NT2/D1 (cell line): Measurements from ENCODE around the gene DYNAP.
A peak's percentile ranks its signal among the peaks of the same experiment; 100 is the strongest.

Experiments used
- DNase-seq: peaks from one replicate; pipeline ENCODE4 v3.0.0-alpha.2; 2011; ENCODE audit warnings: low read depth, low spot score
- H3K27me3 ChIP-seq: 2 replicates; pipeline ENCODE4 v1.6.0; 2011; ENCODE audit warnings: mild to moderate bottlenecking; ENCODE audit not compliant: insufficient read length, insufficient read depth
- H3K36me3 ChIP-seq: 2 replicates; pipeline ENCODE4 v1.6.1; 2011; ENCODE audit warnings: mild to moderate bottlenecking, low read length, mixed read lengths; ENCODE audit not compliant: insufficient read depth, insufficient read length
- H3K4me1 ChIP-seq: 2 replicates; pipeline ENCODE4 v1.5.1; 2011; ENCODE audit not compliant: insufficient read depth, insufficient read length
- H3K4me3 ChIP-seq: 2 replicates; pipeline ENCODE4 v1.5.1; 2011; ENCODE audit warnings: low read depth; ENCODE audit not compliant: insufficient read length
- H3K9ac ChIP-seq: 2 replicates; pipeline ENCODE4 v1.6.0; 2011; ENCODE audit warnings: low read depth; ENCODE audit not compliant: insufficient read length
- H3K9me3 ChIP-seq: 2 replicates; pipeline ENCODE4 v1.5.1; 2011; ENCODE audit warnings: mild to moderate bottlenecking, low read length; ENCODE audit not compliant: insufficient read depth
- SUZ12 ChIP-seq: IDR thresholded peaks from 2 replicates; pipeline ENCODE4 v1.6.1; 2011; ENCODE audit not compliant: insufficient read length, insufficient read depth; ENCODE audit errors: extremely low read depth
- YY1 ChIP-seq: IDR thresholded peaks from 2 replicates; pipeline ENCODE4 v1.6.1; 2011; ENCODE audit not compliant: insufficient read length, insufficient read depth
- ZNF274 ChIP-seq: IDR thresholded peaks from 2 replicates; pipeline ENCODE4 v1.6.1; 2011; ENCODE audit warnings: mild to moderate bottlenecking, low read depth, low read length

Gene DYNAP

DNA sequence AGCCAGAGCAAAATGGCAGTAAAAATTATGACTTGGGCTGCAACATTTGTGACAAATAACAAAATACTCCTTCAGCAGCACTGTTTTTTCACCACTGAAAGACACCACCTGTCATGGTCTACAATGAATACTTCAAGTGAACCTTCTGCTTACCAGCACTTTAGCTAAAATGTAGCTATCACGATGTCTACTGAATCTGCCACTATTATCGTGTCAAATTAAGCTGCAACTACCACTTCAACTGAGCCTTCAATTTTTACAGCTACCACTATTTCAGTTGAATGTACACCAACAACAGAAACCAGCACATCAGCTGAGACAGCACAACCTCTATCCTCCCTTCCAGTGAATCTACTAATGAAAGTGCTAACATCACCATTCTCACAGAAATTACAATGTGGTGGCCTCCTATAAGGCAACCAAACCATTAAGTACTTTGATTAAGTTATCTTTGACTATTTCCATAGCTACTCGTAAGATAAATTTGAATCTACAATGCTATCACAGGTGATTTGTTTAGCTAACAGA, 10.8 kb upstream of the DYNAP start:
- TF ChIP-seq ZNF274: no peak
- TF ChIP-seq YY1: no peak
- no peak for TF ChIP-seq SUZ12
- DNase-seq: no peak
- Histone ChIP-seq H3K36me3 (no peaks in the 10 kb centered on the region), H3K9me3 (no peaks in the 10 kb centered on the region), H3K4me3 (no peak overlapping the region), H3K27me3 (no peaks in the 10 kb centered on the region), H3K4me1 (no peaks in the 10 kb centered on the region), H3K9ac (no peak overlapping the region)

DNA sequence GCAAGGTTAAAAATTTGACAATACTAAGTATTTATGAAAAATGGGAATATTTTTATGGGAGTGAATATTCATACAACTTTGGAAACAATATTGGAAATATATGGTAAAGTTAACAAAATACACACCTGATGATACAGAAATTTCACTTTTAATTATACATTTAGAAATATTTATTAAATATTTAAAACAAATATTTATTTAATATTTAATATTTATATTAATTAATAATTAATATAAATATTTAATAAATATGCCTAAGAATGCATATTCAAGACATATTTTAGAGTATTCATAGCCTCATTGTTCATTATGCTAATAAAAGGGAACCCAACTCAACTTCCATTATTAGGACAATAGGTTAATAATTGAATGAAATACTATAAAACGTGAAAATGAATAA, 7.0 kb upstream of the DYNAP start:
- H3K36me3 ChIP-seq: no peaks in the 10 kb centered on the region
- H3K4me1 ChIP-seq: no peaks in the 10 kb centered on the region
- no peak for TF ChIP-seq ZNF274
- TF ChIP-seq SUZ12: no peak
- TF ChIP-seq YY1: no peak
- no peaks in the 10 kb centered on the region for H3K9me3 ChIP-seq
- no peak for DNase-seq
- H3K4me3 ChIP-seq: no peak overlapping the region
- H3K9ac ChIP-seq: no peak overlapping the region
- H3K27me3 ChIP-seq: no peaks in the 10 kb centered on the region

DNA sequence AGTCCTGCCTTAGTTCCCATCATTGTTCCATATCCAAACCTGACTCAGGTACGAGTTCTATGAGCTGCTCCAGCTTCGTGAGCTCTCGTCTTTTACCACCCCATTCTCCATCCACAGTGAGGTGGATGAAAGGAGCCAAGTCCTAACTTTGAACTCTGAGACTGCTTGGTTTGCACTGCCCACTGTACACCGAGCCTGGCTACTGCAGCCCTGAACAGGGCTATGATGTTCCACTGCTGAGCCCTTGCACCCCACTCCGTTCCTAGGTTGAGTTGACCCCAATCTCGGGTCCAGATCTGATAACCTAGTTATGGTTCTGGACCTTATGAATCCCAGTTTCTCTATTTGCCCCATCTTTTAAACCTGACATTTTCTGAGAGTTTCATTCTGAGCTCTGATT, 5.3 kb upstream of the DYNAP start:
- Histone ChIP-seq H3K4me1 (no peaks in the 10 kb centered on the region), H3K36me3 (no peaks in the 10 kb centered on the region), H3K27me3 (no peaks in the 10 kb centered on the region), H3K9ac (no peak overlapping the region), H3K9me3 (no peaks in the 10 kb centered on the region), H3K4me3 (no peak overlapping the region)
- DNase-seq: no peak
- TF ChIP-seq ZNF274: no peak
- no peak for TF ChIP-seq YY1
- no peak for TF ChIP-seq SUZ12

DNA sequence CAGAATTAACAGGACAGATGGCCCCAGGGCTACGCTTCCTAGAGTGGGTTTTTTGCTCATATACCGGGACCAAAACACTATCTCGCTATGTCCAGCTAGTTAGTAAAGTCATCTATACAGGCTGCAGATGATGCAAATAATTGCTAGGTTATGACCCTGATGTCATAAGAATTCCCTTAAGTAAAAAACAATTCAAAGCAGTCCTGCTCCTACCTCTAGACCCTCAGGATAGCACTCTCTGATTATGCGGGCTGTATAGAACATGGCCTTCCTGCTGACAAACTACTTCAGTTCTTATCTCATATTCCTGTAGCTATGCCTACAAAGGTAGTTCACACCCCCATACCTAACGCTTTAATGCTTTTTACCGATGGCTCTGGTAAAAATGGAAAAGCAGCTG, 13.2 kb downstream of the DYNAP start:
- no peaks in the 10 kb centered on the region for H3K36me3 ChIP-seq
- H3K4me3 ChIP-seq: no peak overlapping the region
- no peak for DNase-seq
- no peaks in the 10 kb centered on the region for H3K9me3 ChIP-seq
- H3K27me3 ChIP-seq: no peaks in the 10 kb centered on the region
- TF ChIP-seq YY1 (no peak), SUZ12 (no peak), ZNF274 (no peak)
- H3K9ac ChIP-seq: no peak overlapping the region
- H3K4me1 ChIP-seq: no peaks in the 10 kb centered on the region

DNA sequence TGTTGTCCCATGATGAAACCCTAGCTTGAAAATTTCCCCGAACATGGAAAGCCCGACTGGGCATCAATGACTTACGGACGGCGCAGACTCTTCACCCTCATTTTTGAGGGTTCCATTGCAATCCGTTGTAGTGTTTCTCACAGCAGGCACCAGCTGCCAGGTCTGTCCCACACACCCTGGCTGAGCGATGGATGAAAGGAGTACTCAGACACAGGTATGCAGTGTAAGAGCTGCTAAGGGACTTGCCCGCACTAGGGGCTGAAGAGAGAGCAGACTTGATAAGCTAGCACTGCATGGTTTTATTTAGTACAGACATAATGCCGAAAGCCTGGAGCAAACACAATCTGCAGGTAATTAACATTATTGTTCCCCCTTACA, 15.8 kb downstream of the DYNAP start:
- Histone ChIP-seq H3K4me1 (no peaks in the 10 kb centered on the region), H3K27me3 (no peaks in the 10 kb centered on the region), H3K9me3 (no peaks in the 10 kb centered on the region), H3K4me3 (no peak overlapping the region), H3K36me3 (no peaks in the 10 kb centered on the region), H3K9ac (no peak overlapping the region)
- TF ChIP-seq SUZ12 (no peak), ZNF274 (no peak), YY1 (no peak)
- DNase-seq: no peak

DNA sequence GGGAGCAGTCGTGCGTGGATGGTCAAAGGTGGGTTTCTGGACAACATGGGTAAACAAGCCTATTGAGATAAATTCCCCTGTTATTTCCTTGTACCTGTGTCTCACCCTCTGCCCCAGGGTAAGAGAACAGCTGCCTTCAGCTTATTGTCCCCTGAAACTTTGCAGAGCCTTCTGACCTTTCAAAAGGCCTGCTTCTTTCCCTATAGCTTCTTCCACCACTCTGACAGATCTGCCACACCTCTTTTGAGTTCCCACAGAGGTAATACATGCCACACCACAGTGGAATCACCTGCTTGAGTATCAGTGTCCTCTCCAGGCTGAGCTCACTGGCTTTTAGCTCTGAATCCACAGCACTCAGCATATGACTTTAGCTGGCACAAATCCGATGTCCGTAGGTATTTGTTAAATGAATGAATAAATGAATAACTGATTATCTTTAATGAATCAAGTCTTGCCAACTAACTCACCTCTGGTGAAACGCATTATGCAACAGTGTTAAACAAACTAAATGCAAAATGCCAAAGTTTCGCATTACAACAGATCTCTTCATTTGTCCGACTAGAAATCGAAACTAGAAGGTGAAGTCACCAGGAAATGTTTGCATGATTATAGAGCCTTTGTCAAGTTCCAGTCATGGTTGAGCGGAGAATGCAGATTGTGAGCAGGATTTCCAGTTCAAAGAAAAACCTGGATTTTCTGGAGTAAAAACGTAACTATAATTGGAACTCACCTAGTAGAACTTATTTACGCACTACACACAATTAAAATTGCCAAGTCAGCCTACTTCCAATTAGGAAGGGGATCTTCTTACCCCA, 16.4 kb downstream of the DYNAP start:
- H3K4me1 ChIP-seq: no peaks in the 10 kb centered on the region
- TF ChIP-seq ZNF274: no peak
- no peak for TF ChIP-seq YY1
- TF ChIP-seq SUZ12: no peak
- no peak overlapping the region for H3K4me3 ChIP-seq
- no peak overlapping the region for H3K9ac ChIP-seq
- H3K36me3 ChIP-seq: no peaks in the 10 kb centered on the region
- DNase-seq: peak; percentile 39
- no peaks in the 10 kb centered on the region for H3K9me3 ChIP-seq
- no peaks in the 10 kb centered on the region for H3K27me3 ChIP-seq

DNA sequence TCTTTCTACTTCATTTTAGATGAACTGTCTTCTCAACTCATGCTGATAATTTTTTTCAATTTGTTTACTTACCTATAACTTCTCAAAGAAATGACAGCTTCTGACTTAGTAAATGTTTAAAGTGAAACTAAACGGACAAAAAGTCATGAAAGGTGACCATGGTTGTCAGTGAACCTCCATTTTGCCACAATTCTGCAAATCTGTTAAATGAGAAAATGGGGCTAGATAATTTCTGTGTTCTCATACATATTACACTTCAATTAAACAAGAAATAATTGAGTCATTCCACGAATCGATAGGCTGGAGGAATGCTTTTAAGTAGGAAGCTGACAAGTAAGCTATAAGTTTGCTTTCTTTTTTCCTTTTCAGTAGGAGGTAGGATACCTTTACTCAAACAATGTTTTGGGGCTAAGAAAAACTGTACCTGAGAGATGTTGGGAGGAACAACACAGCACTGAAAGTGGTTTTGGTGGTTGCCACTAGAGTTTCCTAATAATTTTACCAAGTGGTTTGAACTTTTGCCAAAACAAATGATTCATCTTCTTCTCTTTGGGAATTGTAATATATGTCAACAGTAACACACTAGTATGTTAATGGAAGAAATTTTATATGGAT, 17.1 kb downstream of the DYNAP start:
- Histone ChIP-seq H3K27me3 (no peaks in the 10 kb centered on the region), H3K4me3 (no peak overlapping the region), H3K9me3 (no peaks in the 10 kb centered on the region), H3K4me1 (no peaks in the 10 kb centered on the region), H3K9ac (no peak overlapping the region), H3K36me3 (no peaks in the 10 kb centered on the region)
- TF ChIP-seq YY1 (no peak), ZNF274 (no peak), SUZ12 (no peak)
- no peak for DNase-seq

DNA sequence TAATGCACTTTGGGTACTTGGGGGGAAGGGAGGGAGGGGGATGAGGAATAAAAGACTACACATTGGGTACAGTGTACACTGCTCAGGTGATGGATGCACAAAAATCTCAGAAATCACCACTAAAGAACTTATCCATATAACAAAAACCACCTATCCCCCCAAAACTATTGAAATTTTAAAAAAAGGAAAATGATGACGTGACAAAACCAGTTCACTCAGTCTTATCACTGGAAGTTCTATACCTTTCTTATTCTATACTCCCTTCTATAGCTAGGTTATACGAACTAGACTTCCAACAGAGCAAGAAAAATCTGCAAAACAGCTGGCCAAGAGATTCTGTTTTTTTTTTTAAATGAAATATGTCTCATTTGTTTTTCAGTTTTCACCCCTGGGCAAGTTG, 20.8 kb downstream of the DYNAP start:
- Histone ChIP-seq H3K4me3 (no peak overlapping the region), H3K36me3 (no peaks in the 10 kb centered on the region), H3K9me3 (no peaks in the 10 kb centered on the region), H3K27me3 (no peaks in the 10 kb centered on the region), H3K4me1 (no peaks in the 10 kb centered on the region), H3K9ac (no peak overlapping the region)
- DNase-seq: no peak
- TF ChIP-seq ZNF274: no peak
- TF ChIP-seq SUZ12: no peak
- TF ChIP-seq YY1: no peak
